Endothelial cell of umbilical vein (primary cell): ENCODE measurements around the gene GRIN3B. TPM values are rescaled to one million over a fixed set of nuclear protein-coding genes. Genes with fewer than 3 reads are reported as not detected.

Experiments used
- BruUV-seq: library from RNA; stranded (reverse); fragments of 400-500 nt; replicated peaks from 2 replicates; lab custom pipeline; 2021; lab: Mats Ljungman, UMichigan
- CTCF ChIA-PET: fragments of 300-600, 350-600 bp; sonication (Branson Sonifier 250); formaldehyde crosslinking; loops from one replicate; lab custom pipeline; 2021; ENCODE audit warnings: antibody characterized with exemption, inconsistent platforms; lab: Charles Lee
- POLR2A ChIA-PET: fragments of 300-600, 350-600 bp; sonication (Branson Sonifier 250); formaldehyde crosslinking; loops from one replicate; lab custom pipeline; 2021; ENCODE audit warnings: antibody characterized with exemption, inconsistent platforms; lab: Charles Lee
- DNase-seq: peaks from one replicate; pipeline ENCODE4 v3.0.0-alpha.2; 2011; ENCODE audit warnings: low read depth, low spot score
- FAIRE-seq: peaks from 2 replicates; lab custom pipeline; 2011; peaks lifted over from hg19 to GRCh38; lab: Jason Lieb, UNC
- H2AFZ ChIP-seq: 2 replicates; pipeline ENCODE4 v1.6.0; 2012; ENCODE audit warnings: low read depth, low read length, control low read depth, inconsistent platforms
- H3K27ac ChIP-seq: 2 replicates; pipeline ENCODE4 v1.5.1; 2011; ENCODE audit warnings: low read depth, mild to moderate bottlenecking, control low read depth, low read length, moderate library complexity; ENCODE audit not compliant: insufficient read depth
- H3K27me3 ChIP-seq, 2 experiments: 2 replicates each; pipeline versions ENCODE4 v1.6.0 to v1.6.1; 2011; ENCODE audit warnings: low read length in 2 of 2, mixed read lengths in 1 of 2; ENCODE audit not compliant: control insufficient read depth in 2 of 2, insufficient read depth in 2 of 2
- H3K36me3 ChIP-seq, 2 experiments: 2 replicates in 1 of 2; 3 replicates in 1 of 2; pipeline ENCODE4 v1.5.1; 2011; ENCODE audit warnings: low read length in 2 of 2, mild to moderate bottlenecking in 1 of 2, moderate library complexity in 1 of 2; ENCODE audit not compliant: control insufficient read depth in 2 of 2, insufficient read depth in 2 of 2; ENCODE audit errors: extremely low read depth in 1 of 2
- H3K4me1 ChIP-seq: 3 replicates; pipeline ENCODE4 v1.5.1; 2011; ENCODE audit warnings: mild to moderate bottlenecking, low read length; ENCODE audit not compliant: control insufficient read depth, insufficient read depth; ENCODE audit errors: extremely low read depth
- H3K4me2 ChIP-seq: 2 replicates; pipeline ENCODE4 v1.6.1; 2011; ENCODE audit warnings: low read length, control low read depth, mixed read lengths; ENCODE audit not compliant: insufficient read depth
- H3K4me3 ChIP-seq, 3 experiments: fragments of 200-600 bp in 1 of 3; sonication (generic), shearing (Covaris generic) in 1 of 3; replicated peaks in 1 of 3; 2 replicates each; pipeline ENCODE4 v1.5.1; 2011 to 2016; ENCODE audit warnings: control low read depth in 3 of 3, low read length in 3 of 3, mild to moderate bottlenecking in 2 of 3, inconsistent platforms in 1 of 3, low read depth in 1 of 3, moderate library complexity in 1 of 3; ENCODE audit not compliant: insufficient read depth in 1 of 3
- H3K79me2 ChIP-seq: 2 replicates; pipeline ENCODE4 v1.6.0; 2012; ENCODE audit warnings: low read length, inconsistent platforms; ENCODE audit not compliant: control insufficient read depth, insufficient read depth
- H3K9ac ChIP-seq: replicated peaks from 2 replicates; pipeline ENCODE3; 2011; ENCODE audit warnings: low read length, control low read depth; ENCODE audit not compliant: insufficient read depth; ENCODE audit errors: extremely low read depth
- H3K9me1 ChIP-seq: replicated peaks from 3 replicates; pipeline ENCODE4 v1.6.0; 2011; ENCODE audit warnings: mild to moderate bottlenecking, low read length; ENCODE audit not compliant: control insufficient read depth, insufficient read depth; ENCODE audit errors: extremely low read depth
- H3K9me3 ChIP-seq: replicated peaks from 2 replicates; pipeline ENCODE4 v1.5.1; 2012; ENCODE audit warnings: low read length, inconsistent platforms; ENCODE audit not compliant: control insufficient read depth, insufficient read depth
- H4K20me1 ChIP-seq: replicated peaks from 2 replicates; pipeline ENCODE3; 2011; ENCODE audit warnings: mild to moderate bottlenecking, low read length; ENCODE audit not compliant: control insufficient read depth, insufficient read depth; ENCODE audit errors: extremely low read depth
- EZH2 ChIP-seq: IDR thresholded peaks from 2 replicates; pipeline ENCODE4 v1.6.1; 2012; ENCODE audit warnings: borderline replicate concordance, low read depth, mild to moderate bottlenecking, moderate library complexity, low read length, inconsistent platforms; ENCODE audit not compliant: severe bottlenecking
- FOS ChIP-seq: IDR thresholded peaks from 2 replicates; pipeline ENCODE4 v1.6.1; 2011; ENCODE audit warnings: mild to moderate bottlenecking, low read length, moderate library complexity, borderline replicate concordance; ENCODE audit not compliant: insufficient read depth
- GATA2 ChIP-seq: IDR thresholded peaks from 2 replicates; pipeline ENCODE4 v1.7.0; 2011; ENCODE audit warnings: low read depth, mild to moderate bottlenecking, moderate library complexity, mixed read lengths, low read length; ENCODE audit not compliant: insufficient read length, insufficient read depth
- JUN ChIP-seq: IDR thresholded peaks from 2 replicates; pipeline ENCODE4 v1.6.1; 2011; ENCODE audit warnings: borderline replicate concordance, low read depth; ENCODE audit not compliant: insufficient read length, insufficient read depth
- MYC ChIP-seq: IDR thresholded peaks from one replicate; pipeline ENCODE4 v1.6.1; 2011; ENCODE audit warnings: mild to moderate bottlenecking, low read depth, low read length
- POLR2A ChIP-seq: IDR thresholded peaks from 2 replicates; pipeline ENCODE4 v1.6.1; 2012; ENCODE audit warnings: low read depth, mild to moderate bottlenecking, control low read depth, low read length
- POLR2AphosphoS5 ChIP-seq: IDR thresholded peaks from 2 replicates; pipeline ENCODE4 v1.6.1; 2012; ENCODE audit warnings: low read depth, mild to moderate bottlenecking, control low read depth, low read length, moderate library complexity; ENCODE audit not compliant: insufficient read depth
- dilution Hi-C: fragments of 300-500 bp; cut with MboI; formaldehyde crosslinking; loops from one replicate; pipeline ENCODE4 v1.15.0; 2019; ENCODE audit warnings: low sequenced_read_pairs; ENCODE audit not compliant: extremely low pct_ligation_motif_present
- intact Hi-C: fragments of 100-400 bp; cut with micrococcal nuclease; formaldehyde crosslinking; loops from one replicate; pipeline ENCODE4 v1.10.0; 2022
- polyA plus RNA-seq, 4 experiments: library from polyadenylated mRNA; depleted of rRNA in 3 of 4; stranded (reverse) in 3 of 4; unstranded in 1 of 4; fragments of >200 nt; gene quantifications; 2 replicates each; pipeline versions ENCODE4 v1.2.1 to v1.2.3, GENCODE V29; 2011 to 2012; ENCODE audit warnings: missing spikeins in 1 of 4
- total RNA-seq: library from RNA; stranded (reverse); gene quantifications from 2 replicates; pipeline ENCODE4 v1.2.3, GENCODE V29; 2021
- TF ChIP-seq, protein P1 (sequence below): IDR thresholded peaks from 2 replicates; pipeline ENCODE4 v1.6.1; 2011; ENCODE audit not compliant: insufficient read depth, insufficient read length
- TF ChIP-seq, protein P2 (sequence below), 2 donors: IDR thresholded peaks; 1 replicate in 1 of 2; 2 replicates in 1 of 2; pipeline ENCODE4 v1.5.1; 2011; ENCODE audit warnings: low read length in 2 of 2, mild to moderate bottlenecking in 2 of 2, moderate library complexity in 2 of 2, control low read depth in 1 of 2, inconsistent platforms in 1 of 2, low read depth in 1 of 2; ENCODE audit not compliant: insufficient read depth in 1 of 2; ENCODE audit errors: extremely low read depth in 1 of 2

Gene GRIN3B
- total and polyA plus RNA-seq, 2 donors (not counting 3 experiments of a cell fraction or from before 2014, with no cell fraction given): 0.43 to 0.82 TPM

DNA sequence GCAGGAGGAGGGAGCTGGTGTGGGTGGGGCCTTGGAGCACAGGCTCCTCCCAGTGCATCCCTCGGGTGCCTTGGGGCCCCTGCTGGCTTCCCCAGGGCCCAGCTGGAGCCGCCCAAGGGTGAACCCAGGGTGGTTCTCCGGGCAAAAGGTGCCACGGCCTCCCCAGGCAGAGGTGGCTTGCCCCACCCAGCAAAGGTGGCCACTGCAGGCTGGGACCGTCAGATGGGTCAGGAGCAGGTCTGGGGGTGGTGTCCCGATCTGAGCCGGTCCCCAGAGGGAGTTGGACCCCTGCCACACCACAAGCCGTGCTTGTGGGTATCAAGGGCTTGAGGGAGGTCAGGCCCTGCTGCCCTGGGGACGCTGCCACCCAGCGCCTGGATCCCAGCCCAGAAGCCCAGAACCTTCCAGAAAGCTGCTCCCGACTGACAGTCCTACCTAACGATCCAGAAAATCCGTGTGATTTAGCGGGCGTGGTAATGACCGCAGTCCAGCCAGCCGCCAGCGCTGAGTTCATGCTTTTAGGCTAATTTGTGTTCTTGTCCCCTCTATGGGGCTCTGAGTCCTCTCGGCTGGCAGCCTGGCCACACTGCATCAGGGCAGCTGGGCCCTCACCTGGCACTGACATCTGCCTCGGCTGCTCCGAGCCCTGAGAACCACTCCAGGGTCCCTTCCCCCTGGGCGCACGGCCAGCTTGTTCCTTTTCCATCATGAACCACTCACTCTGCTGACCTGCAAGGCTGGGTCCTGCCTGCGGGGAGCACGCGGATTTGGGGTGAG lies 5.0 kb upstream of the GRIN3B start:
- no peaks in the 10 kb centered on the region for H3K79me2 ChIP-seq
- peaks cover 0 to 5% of the 10 kb centered on the region in 2 experiments for H3K36me3 ChIP-seq
- TF ChIP-seq GATA2: no peak
- no peak for TF ChIP-seq FOS
- no peak for TF ChIP-seq POLR2A
- TF ChIP-seq, protein P1, sequence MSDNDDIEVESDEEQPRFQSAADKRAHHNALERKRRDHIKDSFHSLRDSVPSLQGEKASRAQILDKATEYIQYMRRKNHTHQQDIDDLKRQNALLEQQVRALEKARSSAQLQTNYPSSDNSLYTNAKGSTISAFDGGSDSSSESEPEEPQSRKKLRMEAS: no peak
- TF ChIP-seq, protein P2, sequence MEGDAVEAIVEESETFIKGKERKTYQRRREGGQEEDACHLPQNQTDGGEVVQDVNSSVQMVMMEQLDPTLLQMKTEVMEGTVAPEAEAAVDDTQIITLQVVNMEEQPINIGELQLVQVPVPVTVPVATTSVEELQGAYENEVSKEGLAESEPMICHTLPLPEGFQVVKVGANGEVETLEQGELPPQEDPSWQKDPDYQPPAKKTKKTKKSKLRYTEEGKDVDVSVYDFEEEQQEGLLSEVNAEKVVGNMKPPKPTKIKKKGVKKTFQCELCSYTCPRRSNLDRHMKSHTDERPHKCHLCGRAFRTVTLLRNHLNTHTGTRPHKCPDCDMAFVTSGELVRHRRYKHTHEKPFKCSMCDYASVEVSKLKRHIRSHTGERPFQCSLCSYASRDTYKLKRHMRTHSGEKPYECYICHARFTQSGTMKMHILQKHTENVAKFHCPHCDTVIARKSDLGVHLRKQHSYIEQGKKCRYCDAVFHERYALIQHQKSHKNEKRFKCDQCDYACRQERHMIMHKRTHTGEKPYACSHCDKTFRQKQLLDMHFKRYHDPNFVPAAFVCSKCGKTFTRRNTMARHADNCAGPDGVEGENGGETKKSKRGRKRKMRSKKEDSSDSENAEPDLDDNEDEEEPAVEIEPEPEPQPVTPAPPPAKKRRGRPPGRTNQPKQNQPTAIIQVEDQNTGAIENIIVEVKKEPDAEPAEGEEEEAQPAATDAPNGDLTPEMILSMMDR (IDR thresholded peaks at IDR 0.05; ENCODE audit: extremely low read depth in 1 of 2, insufficient read depth in 1 of 2, low read depth in 1 of 2, low read length in 2 of 2): no peak
- TF ChIP-seq EZH2: no peak
- no peak for TF ChIP-seq JUN
- no peak for TF ChIP-seq MYC
- TF ChIP-seq POLR2AphosphoS5: no peak
- no peaks in the 10 kb centered on the region for H3K9me1 ChIP-seq
- H3K4me1 ChIP-seq: no peaks in the 10 kb centered on the region
- no TSS peak for BruUV-seq
- intact Hi-C loops: loop anchor here (5.0 kb wide), 1 partner anchor 247 kb away; the partner anchor contains the start of gene ATP5F1D
- no peak overlapping the region for H3K4me2 ChIP-seq
- no peak overlapping the region for H3K27ac ChIP-seq
- no peak for FAIRE-seq
- H3K4me3 ChIP-seq: no peak overlapping the region
- no peak for DNase-seq
- no peaks in the 10 kb centered on the region for H4K20me1 ChIP-seq
- no peak overlapping the region for H2AFZ ChIP-seq
- ChIA-PET POLR2A (interaction anchor here (0.5 kb wide), 1 partner anchor 865 kb away, joined by 7 read pairs; no protein-coding TSS in a partner anchor), CTCF (no interaction called here)
- no peaks in the 10 kb centered on the region for H3K9me3 ChIP-seq
- dilution Hi-C loops: no loop called here
- no peak overlapping the region for H3K9ac ChIP-seq
- peaks cover 17 to 21% of the 10 kb centered on the region in 2 experiments for H3K27me3 ChIP-seq
